Transverse colon (tissue), 4 donors: ENCODE data around the gene ZNF608. TPM values are rescaled to one million over a fixed set of nuclear protein-coding genes. Genes with fewer than 3 reads are reported as not detected.

Experiments used
- DNase-seq: peaks from one replicate; pipeline ENCODE4 v3.0.0-alpha.2; 2019
- H3K27ac ChIP-seq, 4 donors: fragments of 200-600 bp; sonication (generic); 2 replicates each; pipeline ENCODE4 v1.5.1; 2016 to 2018; ENCODE audit warnings: inconsistent platforms in 4 of 4
- H3K27me3 ChIP-seq: fragments of 200-600 bp; sonication (generic); 2 replicates; pipeline ENCODE4 v1.5.1; 2017; ENCODE audit warnings: inconsistent platforms
- H3K36me3 ChIP-seq, 4 donors: fragments of 200-600 bp; sonication (generic); 2 replicates each; pipeline ENCODE4 v1.5.1; 2017 to 2019; ENCODE audit warnings: inconsistent platforms in 4 of 4
- H3K4me1 ChIP-seq, 4 donors: fragments of 200-600 bp; sonication (generic); 2 replicates each; pipeline ENCODE4 v1.5.1; 2017 to 2020; ENCODE audit warnings: inconsistent platforms in 4 of 4
- H3K4me3 ChIP-seq, 4 donors: fragments of 200-600 bp; sonication (generic); 1 replicate in 1 of 4; 2 replicates in 3 of 4; pipeline versions ENCODE4 v1.5.1 to v1.6.1; 2017 to 2019; ENCODE audit warnings: inconsistent platforms in 4 of 4
- H3K9me3 ChIP-seq, 2 donors: fragments of 200-600 bp; sonication (generic); 2 replicates each; pipeline ENCODE4 v1.5.1; 2017 to 2019; ENCODE audit warnings: inconsistent platforms in 2 of 2
- EP300 ChIP-seq: sonication (generic); formaldehyde crosslinking; IDR thresholded peaks from one replicate; pipeline ENCODE4 v1.6.1; 2017; ENCODE audit warnings: antibody characterized with exemption, low read depth
- POLR2A ChIP-seq: fragments of 450-650 bp; IDR thresholded peaks from one replicate; pipeline ENCODE4 v1.6.1; 2016; ENCODE audit warnings: antibody characterized with exemption, mild to moderate bottlenecking, moderate library complexity
- POLR2AphosphoS5 ChIP-seq, 3 donors: sonication (generic); formaldehyde crosslinking; IDR thresholded peaks; one replicate each; pipeline ENCODE4 v1.6.1; 2016; ENCODE audit warnings: antibody characterized with exemption in 3 of 3
- WGBS, 2 donors: methylation state at CpG; one replicate each; pipeline ENCODE4 v1.1.5; 2018; ENCODE audit warnings: low coverage in 1 of 2; 5-methylcytosine and 5-hydroxymethylcytosine counted together
- in situ Hi-C, 4 donors: fragments of 200-750 bp; cut with MboI; loops; one replicate each; pipeline versions ENCODE4 v1.15.0 to v1.15.1; 2017; ENCODE audit warnings: low sequenced_read_pairs in 3 of 4, low pct_ligation_motif_present in 1 of 4, low pct_unique_long_range_greater_than_20kb in 1 of 4
- intact Hi-C: fragments of 100-400 bp; cut with DNase I; formaldehyde crosslinking; loops from one replicate; pipeline ENCODE4 v1.15.1; 2023; ENCODE audit warnings: low total_unique reads
- total RNA-seq, 4 donors: library from RNA; depleted of rRNA; stranded (reverse); fragments of >200 nt; gene quantifications; one replicate each; pipeline ENCODE4 v1.1.0, GENCODE V29; 2016
- TF ChIP-seq, protein P1 (sequence below), 5 experiments: fragments of 200-600 bp in 3 of 5; fragments of 450-650 bp in 2 of 5; sonication (generic) in 3 of 5; IDR thresholded peaks; 1 replicate in 2 of 5; 2 replicates in 3 of 5; pipeline ENCODE4 v1.5.1; 2016 to 2017; ENCODE audit warnings: antibody characterized with exemption in 5 of 5, inconsistent platforms in 3 of 5, mild to moderate bottlenecking in 2 of 5, moderate library complexity in 1 of 5

Gene ZNF608
- total RNA-seq, 4 donors from 2014 or later, result 30.6 to 83.2 (median 41.2) TPM

DNA sequence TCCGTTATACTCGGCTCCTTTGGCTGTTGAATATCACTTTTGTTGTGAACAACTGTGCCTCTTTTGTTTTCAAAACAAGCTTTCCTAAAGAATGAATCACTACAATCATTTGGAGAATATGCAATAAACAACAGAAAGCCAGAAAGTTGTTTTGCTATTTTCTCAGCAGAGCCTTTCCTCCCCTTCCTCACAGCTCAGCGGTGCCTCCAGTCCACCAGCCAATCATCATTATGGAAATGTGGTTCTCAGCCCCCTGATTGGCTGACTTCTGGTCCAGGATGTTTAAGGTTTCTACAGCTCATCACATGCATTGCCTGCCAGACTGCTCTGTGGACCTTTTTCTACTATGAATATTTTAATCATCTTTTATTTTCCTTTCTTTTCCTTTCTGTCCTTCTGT lies 9.1 kb upstream of the ZNF608 start:
- in situ Hi-C loops (no loop called here), intact Hi-C loops (no loop called here)
- no peaks in the 10 kb centered on the region for H3K27me3 ChIP-seq
- TF ChIP-seq, protein P1, sequence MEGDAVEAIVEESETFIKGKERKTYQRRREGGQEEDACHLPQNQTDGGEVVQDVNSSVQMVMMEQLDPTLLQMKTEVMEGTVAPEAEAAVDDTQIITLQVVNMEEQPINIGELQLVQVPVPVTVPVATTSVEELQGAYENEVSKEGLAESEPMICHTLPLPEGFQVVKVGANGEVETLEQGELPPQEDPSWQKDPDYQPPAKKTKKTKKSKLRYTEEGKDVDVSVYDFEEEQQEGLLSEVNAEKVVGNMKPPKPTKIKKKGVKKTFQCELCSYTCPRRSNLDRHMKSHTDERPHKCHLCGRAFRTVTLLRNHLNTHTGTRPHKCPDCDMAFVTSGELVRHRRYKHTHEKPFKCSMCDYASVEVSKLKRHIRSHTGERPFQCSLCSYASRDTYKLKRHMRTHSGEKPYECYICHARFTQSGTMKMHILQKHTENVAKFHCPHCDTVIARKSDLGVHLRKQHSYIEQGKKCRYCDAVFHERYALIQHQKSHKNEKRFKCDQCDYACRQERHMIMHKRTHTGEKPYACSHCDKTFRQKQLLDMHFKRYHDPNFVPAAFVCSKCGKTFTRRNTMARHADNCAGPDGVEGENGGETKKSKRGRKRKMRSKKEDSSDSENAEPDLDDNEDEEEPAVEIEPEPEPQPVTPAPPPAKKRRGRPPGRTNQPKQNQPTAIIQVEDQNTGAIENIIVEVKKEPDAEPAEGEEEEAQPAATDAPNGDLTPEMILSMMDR (IDR thresholded peaks at IDR 0.05), result no peak
- TF ChIP-seq POLR2A (no peak), EP300 (no peak), POLR2AphosphoS5 (IDR thresholded peaks at IDR 0.05) (no peak)
- no peak overlapping the region for H3K27ac ChIP-seq
- H3K4me1 ChIP-seq, result peaks cover 0 to 3% (median 0%) of the 10 kb centered on the region in 4 donors
- DNase-seq, result no peak
- H3K9me3 ChIP-seq, result no peaks in the 10 kb centered on the region
- WGBS, 2 donors, result 73 to 87% methylated on average over 2 to 3 of the region's 3 CpGs
- no peaks in the 10 kb centered on the region for H3K36me3 ChIP-seq
- no peak overlapping the region for H3K4me3 ChIP-seq

DNA sequence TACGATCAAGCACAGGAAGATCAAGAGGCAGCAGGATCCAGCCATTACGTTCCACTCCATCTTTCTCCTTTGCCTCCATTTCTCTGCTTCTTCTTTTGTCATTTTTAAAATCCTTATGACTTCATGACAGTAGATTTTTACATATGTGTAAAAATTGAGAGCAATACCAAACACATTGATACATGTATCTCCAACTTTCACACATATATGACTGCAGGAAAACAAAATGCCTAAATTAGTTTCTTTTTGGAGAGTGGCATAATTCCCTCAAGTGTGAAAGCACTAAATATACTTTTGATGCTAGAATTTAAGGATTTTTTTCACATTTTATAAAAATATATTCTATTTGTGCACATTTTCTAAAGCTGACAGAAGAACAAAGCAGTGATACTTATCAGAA lies 8.6 kb upstream of the ZNF608 start:
- no peaks in the 10 kb centered on the region for H3K27me3 ChIP-seq
- H3K4me1 ChIP-seq, result peaks cover 0 to 8% (median 0%) of the 10 kb centered on the region in 4 donors
- TF ChIP-seq POLR2AphosphoS5 (IDR thresholded peaks at IDR 0.05) (no peak), EP300 (no peak), POLR2A (no peak)
- TF ChIP-seq, protein P1 (IDR thresholded peaks at IDR 0.05), result no peak
- H3K36me3 ChIP-seq, result no peaks in the 10 kb centered on the region
- no peak overlapping the region for H3K4me3 ChIP-seq
- no peaks in the 10 kb centered on the region for H3K9me3 ChIP-seq
- intact Hi-C loops (no loop called here), in situ Hi-C loops (no loop called here)
- 89 to 92% methylated on average over 2 of the region's 2 CpGs for WGBS, 2 donors
- no peak for DNase-seq
- H3K27ac ChIP-seq, result no peak overlapping the region

DNA sequence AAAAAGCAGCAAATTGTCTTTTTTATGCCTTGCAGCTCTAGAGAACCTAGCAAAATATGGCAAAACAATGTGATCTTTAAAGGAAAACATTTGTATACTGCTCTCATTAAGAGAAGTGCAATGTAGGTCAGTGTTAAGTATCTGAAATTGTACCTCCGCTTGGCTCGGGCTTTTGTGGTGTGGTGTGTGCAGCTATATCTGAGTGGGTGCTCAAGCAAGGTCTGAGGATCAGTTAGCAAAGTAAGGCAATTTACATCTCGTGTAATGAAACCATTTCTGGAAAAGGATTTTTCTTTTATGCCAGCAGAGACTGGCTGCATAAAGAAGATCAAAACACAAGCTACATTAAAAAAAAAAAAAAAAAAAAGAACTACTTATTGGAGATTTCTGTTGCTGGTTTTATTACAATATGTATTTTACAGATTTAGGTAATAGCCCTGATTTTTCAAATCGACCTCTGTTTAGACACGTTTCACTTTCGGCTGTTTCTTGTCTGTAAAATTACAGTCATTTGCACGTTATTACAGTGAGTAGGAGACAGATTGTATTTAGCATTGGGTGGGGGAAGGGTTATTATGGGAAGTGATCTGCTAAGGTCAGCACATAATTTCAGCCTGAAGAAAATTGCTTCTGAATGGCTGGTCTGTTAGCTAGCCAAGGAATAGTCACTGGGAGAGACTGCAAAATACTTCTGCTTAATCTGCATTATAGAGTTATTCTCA lies 7.9 kb upstream of the ZNF608 start:
- TF ChIP-seq POLR2AphosphoS5 (IDR thresholded peaks at IDR 0.05), result no peak
- TF ChIP-seq, protein P1 (IDR thresholded peaks at IDR 0.05), result no peak
- no peak for TF ChIP-seq POLR2A
- no peak for TF ChIP-seq EP300
- in situ Hi-C loops, result loop anchor here in 1 of 4 donors (5.0 kb wide), 1 partner anchor 107 kb away; no protein-coding TSS in a partner anchor
- H3K27me3 ChIP-seq, result no peaks in the 10 kb centered on the region
- WGBS, 2 donors, result 43 to 51% methylated on average over 6 to 7 of the region's 7 CpGs
- intact Hi-C loops, result no loop called here
- no peak overlapping the region for H3K4me3 ChIP-seq
- no peak overlapping the region for H3K27ac ChIP-seq
- DNase-seq, result no peak
- H3K9me3 ChIP-seq, result no peaks in the 10 kb centered on the region
- H3K36me3 ChIP-seq, result no peaks in the 10 kb centered on the region
- H3K4me1 ChIP-seq, result peaks cover 3 to 15% (median 6%) of the 10 kb centered on the region in 4 donors

DNA sequence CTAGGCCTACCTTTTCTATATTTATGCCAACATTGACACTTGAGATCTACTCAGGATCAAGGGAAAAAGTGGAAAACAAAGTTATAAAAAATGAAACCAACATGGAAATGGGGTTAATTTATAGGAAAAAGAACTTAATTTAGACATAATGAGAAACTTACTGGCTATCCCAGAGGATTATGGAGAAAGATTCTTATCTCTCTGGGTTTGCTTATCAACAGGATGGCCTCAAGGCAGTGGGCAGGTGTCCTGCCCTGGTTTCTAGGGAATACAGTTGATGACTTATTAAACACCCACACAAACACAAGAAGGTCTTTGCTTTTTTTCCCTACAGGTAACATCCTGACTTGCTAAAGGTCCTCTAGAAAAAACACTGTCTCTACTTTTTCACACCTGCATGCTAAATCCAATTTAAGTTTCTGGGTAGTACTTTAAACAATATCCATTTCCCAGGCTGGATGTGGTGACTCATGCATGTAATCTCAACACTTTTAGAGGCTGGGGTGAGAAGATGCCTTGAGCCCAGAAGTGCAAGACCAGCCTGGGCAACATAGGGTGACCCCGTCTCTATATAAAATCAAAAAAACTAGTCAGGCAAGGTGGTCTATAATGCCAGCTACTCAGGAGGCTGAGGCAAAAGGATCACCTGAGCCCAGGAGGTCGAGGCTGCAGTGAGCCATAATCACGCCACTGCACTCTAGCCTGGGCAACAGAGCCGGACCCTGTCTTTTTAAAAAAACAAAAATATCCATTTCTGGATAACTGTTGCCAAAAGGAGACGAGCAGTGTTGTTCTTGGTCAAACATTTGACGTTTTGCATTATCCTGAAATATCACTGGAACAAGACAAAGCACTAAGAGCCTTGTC lies 6.6 kb upstream of the ZNF608 start:
- Histone ChIP-seq H3K36me3 (no peaks in the 10 kb centered on the region), H3K4me1 (peaks cover 3 to 16% (median 7%) of the 10 kb centered on the region in 4 donors), H3K9me3 (no peaks in the 10 kb centered on the region), H3K4me3 (no peak overlapping the region), H3K27me3 (no peaks in the 10 kb centered on the region), H3K27ac (no peak overlapping the region)
- intact Hi-C loops (no loop called here), in situ Hi-C loops (loop anchor here in 1 of 4 donors (5.0 kb wide), 1 partner anchor 106 kb away; no protein-coding TSS in a partner anchor)
- TF ChIP-seq POLR2A (no peak), POLR2AphosphoS5 (IDR thresholded peaks at IDR 0.05) (no peak), EP300 (no peak)
- TF ChIP-seq, protein P1 (IDR thresholded peaks at IDR 0.05), result no peak
- WGBS, 2 donors, result 85 to 90% methylated on average over 6 of the region's 6 CpGs
- DNase-seq, result no peak
